ENCODE results near the gene SMPD3. TPM values are rescaled to one million over a fixed set of nuclear protein-coding genes. Genes with fewer than 3 reads are reported as not detected.

Gene SMPD3
- total and polyA plus RNA-seq, 8 donors = 0.79 to 3.7 (median 2.8) TPM

DNA sequence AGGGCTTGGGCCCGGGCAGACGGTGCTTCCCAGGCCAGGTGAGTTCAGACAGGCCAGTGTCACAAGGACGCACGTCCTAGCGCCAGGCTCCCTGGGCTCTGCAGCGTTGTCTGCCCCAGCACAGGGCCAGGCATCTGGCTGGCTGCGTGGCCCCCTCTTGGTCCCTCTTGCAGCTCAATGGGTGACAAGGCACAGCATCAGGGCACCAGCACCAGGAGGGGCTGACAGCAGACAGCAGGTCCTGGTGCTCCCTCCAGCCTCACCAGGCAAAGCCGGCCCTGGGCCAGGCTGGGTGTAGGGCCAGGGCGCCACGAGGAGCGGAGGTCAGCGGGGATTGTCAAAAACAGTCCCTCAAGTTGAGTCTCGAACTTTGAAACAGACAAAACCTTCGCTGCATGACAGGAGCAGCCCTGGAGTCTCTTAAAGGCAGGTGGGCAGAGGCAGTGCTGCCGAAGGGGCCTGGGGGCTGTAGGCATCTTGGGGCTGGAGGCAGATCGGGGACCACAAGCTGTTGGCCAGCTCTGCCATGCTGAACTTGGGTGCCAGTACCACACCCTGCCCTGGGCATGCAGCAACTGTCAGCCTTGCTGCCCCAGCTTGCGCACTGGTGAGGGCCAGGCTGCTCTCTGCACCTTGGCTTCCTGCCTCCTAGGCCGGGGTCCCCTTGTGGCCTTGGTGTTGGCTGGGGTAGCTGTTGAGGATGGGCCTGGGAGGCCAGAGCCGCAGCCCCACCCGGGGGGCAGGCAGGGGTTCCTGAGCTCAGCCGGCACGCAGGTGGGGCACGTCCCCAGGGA lies 88.7 kb downstream of the SMPD3 start:
- H3K4me1 ChIP-seq = peaks cover 1 to 24% of the 10 kb centered on the region in 2 donors
- H3K4me3 ChIP-seq = no peak overlapping the region
- no peak overlapping the region for H3K27ac ChIP-seq
- intact Hi-C loops (cut with DNase I) = no loop called here
- DNase-seq (peak in 1 of 4 donors; percentile 63), ATAC-seq (no peak)
- peaks cover 0 to 60% of the 10 kb centered on the region in 2 donors for H3K36me3 ChIP-seq
- H3K9me3 ChIP-seq = no peaks in the 10 kb centered on the region
- TF ChIP-seq, protein P1, sequence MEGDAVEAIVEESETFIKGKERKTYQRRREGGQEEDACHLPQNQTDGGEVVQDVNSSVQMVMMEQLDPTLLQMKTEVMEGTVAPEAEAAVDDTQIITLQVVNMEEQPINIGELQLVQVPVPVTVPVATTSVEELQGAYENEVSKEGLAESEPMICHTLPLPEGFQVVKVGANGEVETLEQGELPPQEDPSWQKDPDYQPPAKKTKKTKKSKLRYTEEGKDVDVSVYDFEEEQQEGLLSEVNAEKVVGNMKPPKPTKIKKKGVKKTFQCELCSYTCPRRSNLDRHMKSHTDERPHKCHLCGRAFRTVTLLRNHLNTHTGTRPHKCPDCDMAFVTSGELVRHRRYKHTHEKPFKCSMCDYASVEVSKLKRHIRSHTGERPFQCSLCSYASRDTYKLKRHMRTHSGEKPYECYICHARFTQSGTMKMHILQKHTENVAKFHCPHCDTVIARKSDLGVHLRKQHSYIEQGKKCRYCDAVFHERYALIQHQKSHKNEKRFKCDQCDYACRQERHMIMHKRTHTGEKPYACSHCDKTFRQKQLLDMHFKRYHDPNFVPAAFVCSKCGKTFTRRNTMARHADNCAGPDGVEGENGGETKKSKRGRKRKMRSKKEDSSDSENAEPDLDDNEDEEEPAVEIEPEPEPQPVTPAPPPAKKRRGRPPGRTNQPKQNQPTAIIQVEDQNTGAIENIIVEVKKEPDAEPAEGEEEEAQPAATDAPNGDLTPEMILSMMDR (IDR thresholded peaks at IDR 0.05) = no peak
- no peaks in the 10 kb centered on the region for H3K27me3 ChIP-seq

- Histone ChIP-seq H3K36me3 (peaks cover 0 to 66% of the 10 kb centered on the region in 2 donors), H3K9me3 (no peaks in the 10 kb centered on the region), H3K4me1 (peaks cover 0 to 22% of the 10 kb centered on the region in 2 donors), H3K27me3 (no peaks in the 10 kb centered on the region), H3K4me3 (no peak overlapping the region), H3K27ac (no peak overlapping the region)
- TF ChIP-seq, protein P1 (IDR thresholded peaks at IDR 0.05) = no peak
- intact Hi-C loops (cut with DNase I) = no loop called here
- DNase-seq (peak in 1 of 4 donors; percentile 66), ATAC-seq (no peak)
Measured at GRCh38 chr16:68358951-68359350, 89.4 kb downstream of the SMPD3 start.

GRCh38 chr16:68357923-68358322 lies 90.4 kb downstream of the SMPD3 start:
- no peak overlapping the region for H3K27ac ChIP-seq
- intact Hi-C loops (cut with DNase I) = no loop called here
- H3K4me3 ChIP-seq = no peak overlapping the region
- no peaks in the 10 kb centered on the region for H3K27me3 ChIP-seq
- ATAC-seq (no peak), DNase-seq (peak in 1 of 4 donors; percentile 46)
- H3K36me3 ChIP-seq = peaks cover 0 to 76% of the 10 kb centered on the region in 2 donors
- TF ChIP-seq, protein P1 (IDR thresholded peaks at IDR 0.05) = no peak
- H3K9me3 ChIP-seq = no peaks in the 10 kb centered on the region
- H3K4me1 ChIP-seq = peaks cover 0 to 17% of the 10 kb centered on the region in 2 donors

- Histone ChIP-seq H3K36me3 (peaks cover 0 to 80% of the 10 kb centered on the region in 2 donors), H3K27ac (no peak overlapping the region), H3K4me1 (peaks cover 0 to 17% of the 10 kb centered on the region in 2 donors), H3K4me3 (no peak overlapping the region), H3K9me3 (no peaks in the 10 kb centered on the region), H3K27me3 (no peaks in the 10 kb centered on the region)
- intact Hi-C loops (cut with DNase I) = no loop called here
- DNase-seq = peak in 1 of 4 donors; percentile 73
- ATAC-seq = no peak
- TF ChIP-seq, protein P1 (IDR thresholded peaks at IDR 0.05) = no peak
Measured at GRCh38 chr16:68357521-68357922, 90.8 kb downstream of the SMPD3 start.

DNA sequence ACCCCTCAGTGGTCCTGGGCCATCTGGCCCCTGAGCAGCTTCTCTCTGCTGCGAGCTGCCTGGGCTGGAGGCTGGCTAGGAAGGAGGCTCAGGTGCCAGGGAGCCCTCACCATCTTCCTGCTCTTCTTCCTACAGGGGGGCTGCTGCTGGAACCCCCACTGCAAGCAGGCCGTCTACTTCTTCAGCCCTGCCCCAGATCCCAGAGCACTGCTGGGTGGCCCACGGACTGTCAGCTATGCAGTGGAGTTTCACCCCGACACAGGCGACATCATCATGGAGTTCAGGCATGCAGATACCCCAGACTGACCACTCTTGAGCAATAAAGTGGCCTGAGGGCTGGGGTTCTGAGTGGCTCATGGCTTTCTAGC lies 91.4 kb downstream of the SMPD3 start:
- intact Hi-C loops (cut with DNase I) = no loop called here
- H3K4me1 ChIP-seq = peaks cover 0 to 17% of the 10 kb centered on the region in 2 donors
- ATAC-seq (no peak), DNase-seq (no peak)
- no peaks in the 10 kb centered on the region for H3K27me3 ChIP-seq
- H3K27ac ChIP-seq = no peak overlapping the region
- TF ChIP-seq, protein P1 (IDR thresholded peaks at IDR 0.05) = no peak
- no peaks in the 10 kb centered on the region for H3K9me3 ChIP-seq
- peaks cover 0 to 86% of the 10 kb centered on the region in 2 donors for H3K36me3 ChIP-seq
- no peak overlapping the region for H3K4me3 ChIP-seq
